NCI-H128 (cell line): ENCODE measurements around the gene SYCE3.
"Not testable (repeated sequence)": the region's sequence is repeated elsewhere in the genome, so short reads cannot be mapped to it uniquely, and the experiment has no call there.

Source experiments
- DNase-seq: peaks from one replicate; lab custom pipeline; 2025; ENCODE audit not compliant: unreplicated experiment; lab: John Stamatoyannopoulos, UW

The SYCE3 gene

DNA sequence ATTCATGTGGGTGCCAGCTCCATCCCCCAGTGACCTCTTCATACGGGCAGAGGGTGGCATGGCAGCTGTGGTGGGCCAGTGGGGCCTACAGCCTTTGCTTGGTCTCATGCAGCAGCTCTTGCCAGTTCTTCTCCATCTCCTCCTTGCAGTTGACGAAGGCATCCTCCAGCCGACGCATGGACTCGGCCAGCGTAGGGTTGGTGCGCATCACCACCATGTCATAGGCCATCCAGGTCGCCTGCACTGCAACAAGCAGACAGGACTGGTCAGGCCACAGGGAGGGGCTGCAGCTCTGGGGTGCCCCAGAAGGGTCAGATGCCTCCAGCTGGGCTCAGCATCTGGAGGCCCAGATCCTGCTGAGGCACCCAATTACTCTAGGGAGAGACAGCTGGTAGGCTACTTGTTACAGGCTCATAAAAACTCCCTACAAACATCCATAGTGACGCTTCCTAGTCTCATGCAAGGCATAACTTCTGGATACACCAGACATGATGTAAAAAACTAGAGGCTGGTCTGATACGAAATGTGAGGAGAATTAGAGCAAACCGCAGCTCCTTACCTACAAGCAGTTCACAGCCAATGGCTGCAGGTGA lies 11.5 kb downstream of the SYCE3 start:
- DNase-seq, result no peak

DNA sequence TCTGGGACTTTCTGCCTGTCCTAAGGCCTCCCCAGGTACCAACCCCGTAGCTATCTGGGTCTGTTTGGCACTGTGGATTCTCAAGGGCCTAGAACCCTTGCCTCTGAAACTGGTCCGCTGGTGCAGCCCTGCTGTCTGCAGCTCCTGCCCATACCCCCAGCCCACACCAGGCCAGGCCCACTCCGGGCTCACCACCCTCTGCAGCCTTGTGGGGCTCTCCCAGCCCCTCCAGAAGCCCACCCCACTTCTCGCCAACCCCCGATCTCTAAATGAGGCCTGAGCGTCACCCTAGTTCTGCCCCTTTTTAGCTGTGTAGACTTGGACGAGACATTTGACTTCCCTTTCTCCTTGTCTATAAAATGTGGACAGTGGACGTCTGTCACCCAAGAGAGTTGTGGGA lies 12.3 kb downstream of the SYCE3 start:
- no peak for DNase-seq

DNA sequence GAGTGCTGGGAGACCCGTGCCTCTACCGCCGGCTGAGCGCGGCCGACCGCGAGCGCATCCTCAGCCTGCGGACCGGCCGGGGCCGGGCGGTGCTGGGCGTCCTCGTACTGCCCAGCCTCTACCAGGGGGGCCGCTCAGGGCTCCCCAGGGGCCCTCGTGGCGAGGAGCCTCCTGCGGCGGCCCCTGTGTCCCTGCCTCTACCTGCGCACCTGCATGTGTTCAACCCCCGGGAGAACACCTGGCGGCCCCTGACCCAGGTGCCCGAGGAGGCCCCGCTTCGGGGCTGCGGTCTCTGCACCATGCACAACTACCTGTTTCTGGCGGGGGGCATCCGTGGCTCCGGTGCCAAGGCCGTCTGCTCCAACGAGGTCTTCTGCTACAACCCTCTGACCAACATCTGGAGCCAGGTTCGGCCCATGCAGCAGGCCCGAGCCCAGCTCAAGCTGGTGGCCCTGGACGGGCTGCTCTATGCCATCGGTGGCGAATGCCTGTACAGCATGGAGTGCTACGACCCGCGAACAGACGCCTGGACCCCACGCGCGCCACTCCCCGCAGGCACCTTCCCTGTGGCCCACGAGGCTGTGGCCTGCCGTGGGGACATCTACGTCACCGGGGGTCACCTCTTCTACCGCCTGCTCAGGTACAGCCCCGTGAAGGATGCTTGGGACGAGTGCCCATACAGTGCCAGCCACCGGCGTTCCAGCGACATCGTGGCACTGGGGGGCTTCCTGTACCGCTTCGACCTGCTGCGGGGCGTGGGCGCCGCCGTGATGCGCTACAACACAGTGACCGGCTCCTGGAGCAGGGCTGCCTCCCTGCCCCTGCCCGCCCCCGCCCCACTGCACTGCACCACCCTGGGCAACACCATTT lies 13.6 kb downstream of the SYCE3 start:
- no peak for DNase-seq

DNA sequence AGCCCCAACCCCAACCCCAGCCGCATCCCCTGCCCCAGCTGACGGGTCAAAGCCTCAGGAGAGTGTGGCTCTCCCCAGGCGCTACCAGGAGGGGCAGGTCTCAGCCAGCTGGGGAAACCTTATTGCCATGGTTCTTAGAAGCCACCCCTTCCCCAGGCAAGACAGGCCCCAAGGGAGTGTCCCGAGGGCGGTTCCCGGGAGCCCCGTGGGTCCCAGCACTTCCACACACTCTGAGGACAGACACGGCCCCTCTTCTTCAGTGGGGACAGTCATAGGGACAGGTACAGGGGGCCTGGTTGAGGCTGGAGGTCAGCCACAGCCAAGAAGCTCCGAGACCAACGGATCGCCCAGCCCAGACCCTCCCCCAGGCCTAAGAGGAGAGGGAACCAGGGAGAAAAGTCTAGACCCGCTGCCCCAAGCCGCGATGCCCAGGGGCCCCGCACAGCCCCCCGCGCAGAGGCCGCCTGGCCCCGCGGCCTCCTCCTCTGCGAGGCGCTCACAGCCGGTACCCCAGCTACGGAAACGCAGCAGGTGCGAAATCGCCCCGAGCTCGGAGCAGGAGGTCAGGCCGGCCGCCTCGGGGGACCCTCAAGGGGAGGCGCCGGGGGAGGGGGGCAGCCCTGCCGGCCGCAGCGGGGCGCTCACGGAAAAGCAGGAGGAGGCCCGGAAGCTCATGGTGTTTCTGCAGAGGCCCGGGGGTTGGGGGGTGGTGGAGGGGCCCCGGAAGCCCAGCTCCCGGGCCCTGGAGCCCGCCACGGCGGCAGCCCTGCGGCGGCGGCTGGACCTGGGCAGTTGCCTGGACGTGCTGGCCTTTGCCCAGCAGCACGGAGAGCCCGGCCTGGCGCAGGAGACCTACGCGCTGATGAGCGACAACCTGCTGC lies 14.4 kb downstream of the SYCE3 start:
- no peak for DNase-seq

DNA sequence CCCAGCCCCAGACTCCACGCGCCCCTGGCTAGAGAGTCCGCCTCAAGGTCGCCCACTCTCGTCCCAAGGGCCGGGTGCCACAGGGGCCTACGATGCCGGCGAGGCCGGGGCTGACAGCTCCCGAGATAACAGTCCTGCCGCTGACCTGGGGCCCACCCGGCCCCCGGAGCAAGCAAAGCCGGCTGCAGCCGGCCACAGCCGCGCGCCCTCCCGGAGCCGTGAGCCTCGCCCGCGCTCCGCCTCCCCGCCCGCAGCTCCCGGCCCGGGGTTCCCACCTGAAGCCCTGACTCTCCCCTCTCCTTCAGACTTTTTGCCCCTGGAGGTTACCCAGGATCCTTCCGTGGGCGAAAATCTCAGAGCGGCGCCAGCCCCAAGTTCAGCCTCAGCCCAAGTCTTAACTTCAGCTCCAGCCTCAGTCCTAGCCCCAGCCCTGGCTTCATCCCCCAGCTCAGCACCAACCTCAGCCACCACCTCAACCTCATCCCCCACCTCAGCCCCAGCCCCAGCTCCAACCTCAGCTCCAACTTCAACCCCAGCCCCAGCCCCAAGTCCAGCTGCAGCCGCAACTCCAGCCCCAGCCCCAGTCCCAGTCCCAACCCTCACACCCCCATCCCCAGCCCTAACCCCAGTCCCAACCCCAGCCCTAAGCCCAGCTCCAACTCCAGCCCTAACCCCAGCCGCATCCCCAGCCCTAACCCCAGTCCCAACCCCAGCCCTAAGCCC lies 15.3 kb downstream of the SYCE3 start:
- no peak for DNase-seq

GRCh38 chr22:50546326-50547262 lies 16.1 kb downstream of the SYCE3 start:
- no peak for DNase-seq

DNA sequence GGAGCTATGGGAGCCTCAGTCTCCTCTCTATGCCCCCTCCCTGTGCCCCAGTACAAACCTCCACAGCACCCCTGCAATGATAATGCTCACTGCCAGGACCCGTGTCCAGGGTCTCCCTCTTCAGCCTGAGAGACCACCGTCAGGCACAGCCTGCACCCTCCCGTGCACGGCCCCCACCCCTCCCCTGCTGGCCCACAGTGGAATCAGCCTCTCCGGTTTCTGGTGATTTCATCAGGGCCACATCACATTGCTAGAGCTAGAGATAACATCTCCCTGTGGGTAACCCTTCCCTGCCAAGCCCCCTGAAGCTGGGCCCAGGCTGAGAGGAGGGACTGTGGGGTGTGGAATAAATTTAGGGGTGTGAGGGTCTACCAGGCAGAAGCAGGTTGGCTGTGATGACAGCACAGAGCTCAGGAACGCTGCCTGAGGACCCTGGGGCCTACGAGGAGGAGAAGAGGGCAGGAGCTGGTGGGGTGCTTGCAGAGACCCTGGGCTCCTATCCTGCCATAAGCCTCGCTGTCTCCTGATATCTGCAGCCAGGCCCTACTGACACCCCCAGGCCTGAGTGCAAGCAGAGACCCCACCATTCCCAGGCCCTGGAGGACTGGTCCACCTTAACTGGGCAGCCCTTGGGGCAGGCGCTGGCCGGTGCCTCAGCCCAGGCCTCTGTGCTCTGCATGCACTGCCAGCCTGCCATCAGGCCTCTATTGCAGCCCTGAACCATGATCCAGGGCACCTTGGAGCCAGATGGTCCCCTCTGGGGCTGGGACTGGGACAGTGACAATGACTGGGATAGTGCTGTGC lies 17.0 kb downstream of the SYCE3 start, which contains the start of gene KLHDC7B:
Gene KLHDC7B (plus strand): TSS at position 378 of the 804 bp plus-strand sequence. CDS start 345 bp downstream, at position 723.
- DNase-seq, result no peak

DNA sequence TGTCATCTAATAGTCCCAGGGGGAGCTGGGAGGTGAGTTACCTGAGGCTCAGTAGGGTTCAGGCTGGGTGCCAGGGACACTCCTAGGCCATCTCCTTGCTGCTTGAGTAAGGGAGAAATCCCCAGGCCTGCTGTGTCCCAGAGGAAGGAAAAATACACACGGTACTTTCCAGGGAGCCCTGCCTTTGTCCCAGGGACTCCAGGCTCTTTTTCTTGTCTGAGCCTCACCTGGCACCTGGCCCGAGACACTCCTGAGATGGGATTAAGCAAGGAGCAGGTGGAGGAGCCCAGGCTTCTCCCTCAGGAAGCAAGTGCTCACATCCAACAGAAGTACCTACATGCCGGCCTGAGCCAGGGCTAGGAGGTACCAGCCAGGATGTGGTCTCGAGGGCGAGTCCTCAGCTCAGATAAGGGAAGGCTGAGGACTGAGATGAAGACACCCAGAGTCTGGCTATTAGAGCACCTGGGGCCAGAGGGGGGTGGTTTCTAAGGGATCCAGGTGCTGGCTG lies 17.9 kb downstream of the SYCE3 start:
- DNase-seq, result no peak

- DNase-seq, result no peak
Measured at GRCh38 chr22:50544078-50544745, 18.5 kb downstream of the SYCE3 start.

DNA sequence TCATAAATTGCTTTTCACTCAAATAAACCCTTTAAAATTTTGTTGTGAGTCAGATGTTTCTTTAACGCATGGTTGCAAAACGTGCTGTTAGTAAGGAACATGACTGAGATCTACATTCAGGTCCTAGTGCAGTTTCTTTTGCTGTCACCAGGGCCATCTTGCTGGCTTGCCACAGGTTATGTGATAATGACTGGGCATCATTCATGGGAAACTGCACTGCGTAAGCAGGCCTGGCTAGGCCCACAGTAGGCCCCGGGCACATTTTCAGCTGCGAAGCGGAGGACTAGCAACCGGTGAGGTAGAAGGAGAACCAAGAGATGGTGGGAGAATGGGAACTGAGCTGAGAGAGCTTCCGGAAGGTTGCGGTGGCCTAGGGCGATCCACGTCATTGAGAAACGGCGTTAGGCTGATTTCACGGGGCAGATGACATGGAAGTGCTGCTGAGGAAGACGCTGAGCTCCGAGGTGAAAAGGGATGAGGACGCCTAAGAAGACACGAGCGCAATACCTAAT lies 20.2 kb downstream of the SYCE3 start:
- no peak for DNase-seq

DNA sequence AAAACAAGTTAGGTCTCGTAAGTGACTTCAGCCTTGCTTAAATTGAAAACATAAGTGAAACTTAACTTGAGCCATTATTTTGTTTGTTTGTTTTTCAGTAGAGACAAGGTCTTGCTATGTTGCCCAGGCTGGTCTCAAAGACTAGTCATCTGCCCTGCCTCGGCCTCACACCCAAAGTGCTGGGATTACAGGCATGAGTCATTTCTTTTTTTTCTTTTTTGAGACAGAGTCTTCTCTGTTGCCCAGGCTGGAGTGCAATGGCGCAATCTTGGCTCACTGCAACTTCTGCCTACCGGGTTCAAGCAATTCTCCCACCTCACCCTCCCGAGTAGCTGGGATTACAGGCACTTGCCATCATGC lies 21.1 kb downstream of the SYCE3 start:
- DNase-seq, result not testable (repeated sequence)

GRCh38 chr22:50540381-50540780 lies 22.3 kb downstream of the SYCE3 start:
- no peak for DNase-seq

DNA sequence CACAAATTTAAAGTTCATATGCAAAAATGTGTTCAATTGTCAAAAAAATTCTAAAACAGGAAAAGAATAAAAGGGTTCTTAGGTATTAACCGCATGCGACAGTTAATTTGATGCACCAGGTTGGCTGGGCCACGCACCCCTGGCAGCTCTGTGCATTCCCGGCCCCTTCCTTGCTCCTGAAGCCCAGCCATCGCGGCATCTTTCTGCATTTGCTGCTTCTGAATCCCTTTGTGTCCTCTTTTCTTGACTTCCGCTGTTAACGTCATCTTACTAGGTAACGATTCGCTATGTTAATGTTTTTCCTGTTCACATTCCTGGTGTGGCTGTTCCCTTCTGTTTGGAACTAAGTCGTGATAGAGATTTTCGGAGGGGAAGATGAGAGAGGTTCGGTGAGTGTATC lies 25.0 kb downstream of the SYCE3 start:
- no peak for DNase-seq

DNA sequence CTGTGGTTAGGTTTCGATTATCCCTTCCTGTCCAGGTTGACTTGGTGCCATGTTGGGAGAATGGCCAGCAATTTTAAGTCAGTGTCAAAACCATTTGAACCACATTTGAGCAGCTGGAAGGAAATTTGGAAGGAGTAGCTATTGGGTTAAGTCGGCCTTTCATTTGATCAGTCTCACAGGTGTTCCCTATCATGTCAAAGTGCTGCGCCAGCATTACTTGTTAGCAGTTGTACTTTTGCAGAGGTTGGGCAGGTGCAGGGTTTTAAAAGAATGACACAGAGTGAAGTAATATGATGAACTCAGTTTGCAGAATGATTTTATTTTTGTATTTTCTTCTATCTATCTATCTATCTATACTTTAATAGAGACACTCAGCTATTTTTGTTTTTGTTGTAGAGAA lies 26.5 kb downstream of the SYCE3 start:
- DNase-seq, result no peak

GRCh38 chr22:50535113-50535512 lies 27.6 kb downstream of the SYCE3 start:
- no peak for DNase-seq

DNA sequence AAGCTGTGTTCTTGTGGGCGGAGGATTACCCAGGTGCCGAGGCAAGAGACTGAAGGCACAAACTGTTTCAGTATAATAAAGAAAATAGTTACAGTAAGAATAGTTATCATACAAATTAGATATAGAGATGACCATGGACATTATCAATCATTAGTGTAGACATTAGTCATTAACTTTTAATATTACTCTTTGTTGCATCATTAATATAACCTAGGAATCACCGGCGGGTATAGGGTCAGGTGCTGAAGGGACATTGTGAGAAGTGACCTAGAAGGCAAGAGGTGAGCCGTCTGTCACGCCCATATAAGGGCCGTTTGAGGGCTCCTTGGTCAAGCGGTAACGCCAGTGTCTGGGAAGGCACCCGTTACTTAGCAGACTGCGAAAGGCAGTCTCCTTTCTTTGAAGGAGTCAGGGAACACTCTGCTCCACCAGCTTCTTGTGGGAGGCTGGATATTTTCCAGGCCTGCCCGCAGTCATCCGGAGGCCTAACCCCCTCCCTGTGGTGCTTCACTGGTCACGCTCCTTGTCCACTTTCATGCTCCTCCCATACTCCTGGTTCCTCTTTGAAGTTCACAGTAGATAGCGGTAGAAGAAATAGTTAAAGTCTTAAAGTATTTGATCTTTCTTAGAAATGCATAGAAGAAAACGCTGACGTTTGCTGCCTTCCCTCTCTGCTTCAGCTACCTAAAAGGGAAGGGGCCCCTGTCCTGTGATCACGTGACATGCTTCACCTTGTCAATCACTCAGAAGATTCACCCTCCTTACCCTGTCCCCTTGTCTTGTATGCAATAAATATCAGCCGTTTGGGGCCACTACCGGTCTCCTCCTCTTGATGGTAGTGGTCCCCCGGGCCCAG lies 28.6 kb downstream of the SYCE3 start:
- DNase-seq, result not testable (repeated sequence)
